H1 (cell line): ENCODE results near the gene HSF4. TPM values are rescaled to one million over a fixed set of nuclear protein-coding genes. Genes with fewer than 3 reads are reported as not detected.

ENCODE experiments used
- HDAC2 ChIP-seq, 2 experiments: fragments of 300-600 bp in 1 of 2; sonication (generic) in 1 of 2; IDR thresholded peaks; 2 replicates each; pipeline ENCODE4 v1.6.1; 2011 to 2012; ENCODE audit warnings: low read depth in 2 of 2, low read length in 2 of 2, mild to moderate bottlenecking in 2 of 2, moderate library complexity in 2 of 2, borderline replicate concordance in 1 of 2, inconsistent platforms in 1 of 2
- NANOG ChIP-seq: IDR thresholded peaks from 2 replicates; pipeline ENCODE4 v1.6.1; 2011; ENCODE audit warnings: low read length, low read depth, mild to moderate bottlenecking, inconsistent platforms; ENCODE audit not compliant: insufficient read depth, poor library complexity, severe bottlenecking
- POLR2AphosphoS5 ChIP-seq: IDR thresholded peaks from 2 replicates; pipeline ENCODE4 v1.6.1; 2011; ENCODE audit warnings: low read depth, low read length
- polyA plus RNA-seq, 7 experiments: library from polyadenylated mRNA; depleted of rRNA in 3 of 7; stranded (reverse) in 5 of 7; unstranded in 2 of 7; fragments of >200 nt in 5 of 7; fragments of 200-250 nt in 2 of 7; gene quantifications; 1 replicate in 5 of 7; 2 replicates in 1 of 7; 4 replicates in 1 of 7; pipeline versions ENCODE4 v1.2.1 to v1.2.3, GENCODE V29; 2011 to 2013; ENCODE audit warnings: missing spikeins in 2 of 7, mixed read lengths in 2 of 7
- total RNA-seq: library from RNA; stranded (reverse); fragmentation: NEBNext Ultra II Directional; extraction: Animal tissue kit (Norgen Biotek cat#: 25700); gene quantifications from 2 replicates; pipeline ENCODE4 v1.2.1, GENCODE V29; 2021
- TF ChIP-seq, protein P1 (sequence below): IDR thresholded peaks from 2 replicates; pipeline ENCODE4 v1.6.1; 2011; ENCODE audit warnings: low read length, improper control_type of control experiment

HSF4 gene
- total and polyA plus RNA-seq, 2 of the 8 experiments (the other 6 are each of a cell fraction or from before 2014, with no cell fraction given) = 0.14 TPM; not detected in 1

- TF ChIP-seq, protein P1, sequence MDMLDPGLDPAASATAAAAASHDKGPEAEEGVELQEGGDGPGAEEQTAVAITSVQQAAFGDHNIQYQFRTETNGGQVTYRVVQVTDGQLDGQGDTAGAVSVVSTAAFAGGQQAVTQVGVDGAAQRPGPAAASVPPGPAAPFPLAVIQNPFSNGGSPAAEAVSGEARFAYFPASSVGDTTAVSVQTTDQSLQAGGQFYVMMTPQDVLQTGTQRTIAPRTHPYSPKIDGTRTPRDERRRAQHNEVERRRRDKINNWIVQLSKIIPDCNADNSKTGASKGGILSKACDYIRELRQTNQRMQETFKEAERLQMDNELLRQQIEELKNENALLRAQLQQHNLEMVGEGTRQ = no peak
- TF ChIP-seq HDAC2 (IDR thresholded peaks at IDR 0.05; ENCODE audit: borderline replicate concordance in 1 of 2, low read depth in 2 of 2, low read length in 2 of 2) (no peak), POLR2AphosphoS5 (no peak), NANOG (peak; percentile 51)
Observed at GRCh38 chr16:67155295-67156142, 9.0 kb upstream of the HSF4 start (continued).
